ENCODE measurements around the gene ROBO2.

The ROBO2 gene

GRCh38 chr3:77052733-77053670 is 13.1 kb downstream of the ROBO2 start:
- no peaks in the 10 kb centered on the region for H3K27me3 ChIP-seq (replicated peaks; ENCODE audit: control insufficient read depth, insufficient read depth, low read length)
- H3K4me3 ChIP-seq (replicated peaks; ENCODE audit: low read depth, low read length) = no peak overlapping the region
- no peaks in the 10 kb centered on the region for H3K36me3 ChIP-seq (ENCODE audit: control insufficient read depth, insufficient read depth, low read length)
- no peak for TF ChIP-seq CTCF (IDR thresholded peaks at IDR 0.05; ENCODE audit: insufficient read depth, low read length, poor library complexity, severe bottlenecking)
- DNase-seq (ENCODE audit: extremely low read depth, insufficient read length) = no peak

- Histone ChIP-seq H3K27me3 (replicated peaks; ENCODE audit: control insufficient read depth, insufficient read depth, low read length) (no peaks in the 10 kb centered on the region), H3K4me3 (replicated peaks; ENCODE audit: low read depth, low read length) (no peak overlapping the region), H3K36me3 (ENCODE audit: control insufficient read depth, insufficient read depth, low read length) (no peaks in the 10 kb centered on the region)
- DNase-seq (ENCODE audit: extremely low read depth, insufficient read length) = no peak
- TF ChIP-seq CTCF (IDR thresholded peaks at IDR 0.05; ENCODE audit: insufficient read depth, low read length, poor library complexity, severe bottlenecking) = no peak
These were observed 13.9 kb downstream of the ROBO2 start for GRCh38 chr3:77053795-77054194.

GRCh38 chr3:77055841-77056341 is 16.0 kb downstream of the ROBO2 start:
- H3K4me3 ChIP-seq (replicated peaks; ENCODE audit: low read depth, low read length) = no peak overlapping the region
- no peaks in the 10 kb centered on the region for H3K27me3 ChIP-seq (replicated peaks; ENCODE audit: control insufficient read depth, insufficient read depth, low read length)
- TF ChIP-seq CTCF (IDR thresholded peaks at IDR 0.05; ENCODE audit: insufficient read depth, low read length, poor library complexity, severe bottlenecking) = no peak
- H3K36me3 ChIP-seq (ENCODE audit: control insufficient read depth, insufficient read depth, low read length) = no peaks in the 10 kb centered on the region
- DNase-seq (ENCODE audit: extremely low read depth, insufficient read length) = no peak

- no peak overlapping the region for H3K4me3 ChIP-seq (replicated peaks; ENCODE audit: low read depth, low read length)
- no peaks in the 10 kb centered on the region for H3K27me3 ChIP-seq (replicated peaks; ENCODE audit: control insufficient read depth, insufficient read depth, low read length)
- no peaks in the 10 kb centered on the region for H3K36me3 ChIP-seq (ENCODE audit: control insufficient read depth, insufficient read depth, low read length)
- no peak for TF ChIP-seq CTCF (IDR thresholded peaks at IDR 0.05; ENCODE audit: insufficient read depth, low read length, poor library complexity, severe bottlenecking)
- DNase-seq (ENCODE audit: extremely low read depth, insufficient read length) = no peak
These were observed 19.5 kb downstream of the ROBO2 start for GRCh38 chr3:77059354-77059753.

- Histone ChIP-seq H3K4me3 (replicated peaks; ENCODE audit: low read depth, low read length) (no peak overlapping the region), H3K27me3 (replicated peaks; ENCODE audit: control insufficient read depth, insufficient read depth, low read length) (no peaks in the 10 kb centered on the region), H3K36me3 (ENCODE audit: control insufficient read depth, insufficient read depth, low read length) (no peaks in the 10 kb centered on the region)
- TF ChIP-seq CTCF (IDR thresholded peaks at IDR 0.05; ENCODE audit: insufficient read depth, low read length, poor library complexity, severe bottlenecking) = no peak
- no peak for DNase-seq (ENCODE audit: extremely low read depth, insufficient read length)
These were observed 23.5 kb downstream of the ROBO2 start for GRCh38 chr3:77063423-77063822.
